HG02763 (cell line): ENCODE results near the gene CATSPER3.

Experiments
- ATAC-seq: cut with Tn5 transposase; IDR thresholded peaks from one replicate; pipeline ENCODE4 v1.9.1; 2021; ENCODE audit warnings: mild to moderate bottlenecking, moderate library complexity; ENCODE audit not compliant: unreplicated experiment

Gene CATSPER3

DNA sequence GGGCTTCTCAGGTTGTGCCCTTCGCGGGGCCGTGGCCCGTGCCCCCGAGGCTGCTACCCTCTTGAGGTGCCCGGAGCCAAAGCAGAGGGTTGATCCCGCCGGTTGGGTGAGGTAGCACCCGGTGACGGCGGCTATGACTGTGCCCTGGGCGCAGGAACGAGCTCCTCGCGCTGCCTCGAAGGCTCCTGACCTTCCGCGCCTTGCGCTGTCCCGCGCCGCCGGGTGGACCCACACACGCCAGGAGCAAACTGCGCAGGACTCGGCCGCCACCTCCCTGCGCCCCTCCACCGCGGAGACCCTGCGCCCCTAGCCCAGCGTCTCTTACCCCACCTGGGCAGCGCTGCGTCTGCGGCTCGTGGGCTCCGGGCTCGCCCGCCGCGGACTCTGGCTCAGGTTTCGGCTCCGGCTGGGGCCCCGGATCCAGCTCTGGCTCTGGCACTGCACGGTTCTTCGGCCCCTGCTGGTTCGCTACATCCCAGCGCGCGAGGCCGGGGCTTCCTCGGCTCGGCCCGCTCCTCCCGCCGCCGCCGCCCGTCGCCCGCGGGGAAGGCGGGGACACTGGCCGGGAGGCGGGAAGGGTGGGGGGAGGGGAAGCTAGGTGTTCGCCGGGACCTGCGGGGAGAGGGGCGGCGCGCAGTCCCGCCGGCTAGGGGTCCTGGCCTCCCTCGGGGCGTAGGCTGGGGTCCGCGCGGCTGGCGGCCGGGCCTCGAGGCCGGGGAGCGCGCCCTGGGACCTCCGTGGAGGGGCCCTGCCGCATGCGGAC, 71.7 kb downstream of the CATSPER3 start:
- no peak for ATAC-seq

DNA sequence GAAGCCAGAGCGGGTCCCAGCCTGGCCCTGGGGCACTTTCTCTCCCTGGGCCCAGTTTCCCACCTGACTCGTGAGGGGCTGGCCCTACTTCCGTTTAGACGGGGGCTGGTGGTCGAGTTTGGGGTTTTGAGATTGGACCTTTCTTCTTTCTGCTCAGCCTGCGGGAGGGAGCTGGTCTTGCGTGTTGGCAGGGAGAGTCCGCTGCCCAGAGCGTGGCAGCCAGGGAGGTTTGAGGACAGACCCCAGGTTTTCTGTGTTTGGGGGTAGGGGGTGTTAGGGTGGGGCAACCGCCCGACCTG, 72.3 kb downstream of the CATSPER3 start:
- ATAC-seq: no peak

GRCh38 chr5:135040333-135041144, 72.8 kb downstream of the CATSPER3 start:
- ATAC-seq: no peak

DNA sequence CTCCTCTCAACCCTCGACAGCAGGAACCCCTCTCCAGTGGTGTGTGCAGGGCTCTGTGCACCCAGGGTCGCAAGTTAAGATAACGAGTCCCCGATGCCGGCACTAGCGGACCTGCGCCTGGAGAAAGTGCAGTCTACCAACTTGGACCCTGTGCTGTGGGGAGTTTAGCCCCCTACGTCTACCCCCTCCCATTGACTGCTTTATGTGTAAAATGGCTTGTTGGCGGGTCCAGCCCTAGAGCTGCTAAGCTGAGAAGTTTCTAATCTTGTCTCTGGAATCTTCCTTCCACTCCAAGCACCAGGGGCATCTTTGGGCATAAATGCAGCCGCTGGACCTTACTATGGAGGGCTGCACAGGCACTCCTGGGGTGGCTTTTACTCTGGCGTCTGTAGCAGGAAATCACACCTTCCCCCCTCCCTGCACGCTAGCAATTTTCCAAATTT, 73.5 kb downstream of the CATSPER3 start:
- ATAC-seq: no peak

- ATAC-seq: no peak
Measured at GRCh38 chr5:135041726-135042125, 74.0 kb downstream of the CATSPER3 start.

DNA sequence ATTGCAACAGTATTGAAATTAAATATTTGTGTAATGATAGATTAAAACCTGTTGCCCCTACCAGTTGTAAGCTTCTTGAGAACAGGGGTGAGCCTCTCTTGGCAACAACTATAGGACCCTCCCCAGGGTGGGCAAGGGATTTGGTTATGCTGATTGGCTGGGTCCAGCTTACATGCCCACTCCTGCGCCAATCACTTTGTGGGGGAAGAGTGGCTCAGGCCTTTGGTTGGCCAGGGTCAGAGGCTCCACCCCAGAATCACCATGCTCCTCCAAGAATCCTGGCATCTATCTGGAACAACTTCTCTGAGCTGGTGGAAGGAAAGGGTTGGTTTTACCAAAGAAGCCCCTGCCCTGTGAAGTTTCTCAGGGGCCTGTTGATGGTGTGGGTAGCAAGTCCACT, 74.9 kb downstream of the CATSPER3 start:
- no peak for ATAC-seq

GRCh38 chr5:135045488-135045887, 77.8 kb downstream of the CATSPER3 start:
- no peak for ATAC-seq

- no peak for ATAC-seq
Measured at GRCh38 chr5:135046661-135047346, 79.1 kb downstream of the CATSPER3 start.

DNA sequence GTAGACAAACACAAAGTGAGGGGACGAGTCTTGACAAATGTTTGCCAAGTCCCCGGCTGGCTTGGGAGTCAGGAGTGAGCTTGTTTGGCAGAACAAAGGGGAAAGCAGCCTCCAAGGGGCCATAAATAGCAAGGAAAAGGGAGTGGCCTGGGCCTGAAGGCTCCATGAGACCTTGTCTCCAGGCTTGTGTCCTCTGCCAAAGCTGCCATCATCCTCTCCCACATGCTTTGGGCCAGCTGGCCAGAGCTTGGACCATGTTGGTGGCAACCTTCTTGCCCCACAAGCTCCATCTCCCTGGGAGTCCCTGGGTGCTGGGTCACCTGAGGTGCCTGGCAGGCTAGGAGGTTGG, 79.6 kb downstream of the CATSPER3 start:
- no peak for ATAC-seq

DNA sequence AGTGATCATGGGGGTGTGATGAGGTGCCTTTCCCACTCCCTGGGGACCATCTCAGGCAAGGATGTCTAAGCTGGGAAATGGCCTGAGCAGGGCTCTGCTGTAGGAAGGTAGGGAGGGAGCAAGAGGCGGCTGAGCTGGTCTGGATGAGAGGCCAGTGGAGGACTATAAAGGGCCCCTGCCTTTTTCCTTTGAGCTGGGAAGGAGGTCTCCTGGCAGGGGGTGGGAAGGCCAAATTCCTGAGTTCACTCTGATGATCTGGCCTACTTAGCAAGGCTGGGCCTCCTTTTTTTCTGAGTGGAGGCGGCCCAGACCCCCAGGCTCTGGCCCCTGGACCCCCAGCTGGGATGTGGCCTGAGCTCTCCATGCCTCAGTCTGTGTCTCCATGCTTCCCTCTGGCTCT, 80.6 kb downstream of the CATSPER3 start:
- no peak for ATAC-seq

DNA sequence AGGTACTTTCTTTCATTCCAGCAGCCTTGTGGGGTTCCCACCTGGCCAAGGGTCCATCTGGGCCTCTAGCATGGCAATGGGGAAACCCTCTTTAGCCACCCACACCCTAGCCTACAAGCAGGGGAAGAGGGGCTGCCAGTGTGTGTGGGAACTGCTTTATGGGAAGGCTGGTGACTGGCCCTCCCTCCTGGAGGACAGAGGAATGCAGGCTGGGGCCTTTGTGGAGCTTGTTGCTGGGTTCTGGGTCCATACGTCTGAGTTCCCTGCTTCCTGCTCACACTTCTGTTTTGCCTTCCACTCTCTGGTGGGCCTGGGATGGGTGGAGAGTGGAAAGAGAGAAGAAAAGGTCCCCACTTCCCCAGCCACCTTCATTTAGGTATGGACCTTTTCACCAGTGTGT, 81.2 kb downstream of the CATSPER3 start:
- ATAC-seq: no peak

DNA sequence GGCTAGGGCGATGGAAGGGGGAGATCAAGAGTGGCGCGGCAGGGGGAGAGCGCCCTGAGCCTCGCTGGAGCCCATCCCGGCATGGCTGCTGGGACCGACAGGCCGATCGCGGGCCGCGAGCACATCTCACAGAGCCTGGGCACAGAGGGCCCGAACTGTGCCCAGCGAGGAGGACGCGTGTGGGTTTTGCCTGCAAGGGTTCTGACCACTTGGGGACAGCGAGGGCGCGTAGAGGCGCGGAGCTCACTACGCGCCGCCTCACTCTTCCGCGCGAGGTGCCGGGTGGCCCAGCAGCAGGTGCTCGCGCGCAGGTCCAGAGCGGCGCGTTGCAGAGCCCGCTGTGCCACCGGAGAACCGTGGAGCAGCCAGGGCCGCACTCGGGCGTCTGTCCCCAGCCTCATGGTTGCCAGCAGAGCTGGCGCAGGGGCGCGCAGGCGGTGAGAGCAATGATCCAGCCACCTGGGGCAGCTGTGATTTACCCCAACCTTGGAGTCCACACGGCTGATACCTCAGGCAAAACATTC, 82.6 kb downstream of the CATSPER3 start:
- no peak for ATAC-seq

DNA sequence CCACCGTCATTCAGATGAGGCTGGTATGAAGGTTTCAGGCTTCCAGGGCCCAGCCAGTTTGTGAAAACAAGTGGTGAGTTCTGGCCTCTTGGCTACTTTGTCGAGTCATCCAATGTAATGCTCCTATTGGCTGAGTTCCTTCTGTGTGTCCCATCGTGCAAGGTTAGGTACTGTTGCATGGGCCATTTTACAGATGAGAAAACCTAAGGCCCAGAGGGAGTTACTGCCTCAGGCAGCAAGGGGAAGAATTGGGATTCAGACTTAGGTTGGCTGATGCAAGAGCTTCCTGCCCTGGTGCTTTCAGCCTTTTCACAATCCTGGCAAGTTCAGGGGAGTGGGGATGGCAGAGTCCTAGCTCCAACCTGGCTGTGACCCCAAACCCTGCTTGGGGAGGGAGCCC, 83.7 kb downstream of the CATSPER3 start:
- ATAC-seq: no peak

DNA sequence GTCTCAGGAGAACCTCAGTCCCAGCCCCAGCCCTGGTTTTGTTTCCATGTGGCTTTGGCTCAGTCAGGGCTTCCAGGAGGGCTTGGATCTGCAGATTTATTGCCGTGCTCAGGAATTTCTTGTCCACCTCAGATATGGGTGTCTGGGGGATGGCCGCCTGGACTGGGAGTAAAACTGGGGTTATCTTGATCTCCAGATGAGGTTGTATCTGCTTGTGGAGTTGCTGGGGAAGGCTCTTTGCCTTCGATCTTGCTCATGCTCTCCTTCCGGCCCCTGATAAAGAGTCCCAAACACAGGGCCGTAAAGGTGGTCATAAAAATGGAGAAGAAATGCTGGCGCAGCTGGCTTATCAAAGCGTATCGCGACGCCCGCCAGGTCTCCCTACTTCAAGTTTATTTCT, 84.2 kb downstream of the CATSPER3 start:
- no peak for ATAC-seq

GRCh38 chr5:135052511-135053145, 84.9 kb downstream of the CATSPER3 start:
- no peak for ATAC-seq

GRCh38 chr5:135053278-135053677, 85.6 kb downstream of the CATSPER3 start:
- peak; percentile 93 for ATAC-seq

GRCh38 chr5:135053989-135054388, 86.3 kb downstream of the CATSPER3 start:
- no peak for ATAC-seq

DNA sequence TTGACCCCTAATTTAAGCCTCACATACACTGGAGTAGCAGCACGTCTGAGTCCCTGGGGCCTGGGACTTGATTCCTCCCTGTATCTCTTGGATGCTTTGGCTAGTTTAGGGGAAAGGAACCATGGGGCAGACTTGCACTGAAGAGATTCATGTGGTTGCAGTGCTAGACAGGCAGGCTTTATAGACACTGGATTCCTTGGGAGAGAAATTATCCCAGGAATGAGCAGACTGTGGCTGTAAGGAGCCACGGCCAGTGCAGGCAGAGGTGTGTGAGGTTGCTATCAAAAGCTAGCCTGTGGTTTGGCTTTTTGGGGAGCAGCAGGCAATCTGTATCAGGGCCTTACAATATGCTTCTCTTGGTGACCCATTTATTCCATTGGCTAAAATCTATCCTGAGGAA, 86.8 kb downstream of the CATSPER3 start:
- no peak for ATAC-seq

- ATAC-seq: no peak
Measured at GRCh38 chr5:135055396-135055795, 87.7 kb downstream of the CATSPER3 start.

DNA sequence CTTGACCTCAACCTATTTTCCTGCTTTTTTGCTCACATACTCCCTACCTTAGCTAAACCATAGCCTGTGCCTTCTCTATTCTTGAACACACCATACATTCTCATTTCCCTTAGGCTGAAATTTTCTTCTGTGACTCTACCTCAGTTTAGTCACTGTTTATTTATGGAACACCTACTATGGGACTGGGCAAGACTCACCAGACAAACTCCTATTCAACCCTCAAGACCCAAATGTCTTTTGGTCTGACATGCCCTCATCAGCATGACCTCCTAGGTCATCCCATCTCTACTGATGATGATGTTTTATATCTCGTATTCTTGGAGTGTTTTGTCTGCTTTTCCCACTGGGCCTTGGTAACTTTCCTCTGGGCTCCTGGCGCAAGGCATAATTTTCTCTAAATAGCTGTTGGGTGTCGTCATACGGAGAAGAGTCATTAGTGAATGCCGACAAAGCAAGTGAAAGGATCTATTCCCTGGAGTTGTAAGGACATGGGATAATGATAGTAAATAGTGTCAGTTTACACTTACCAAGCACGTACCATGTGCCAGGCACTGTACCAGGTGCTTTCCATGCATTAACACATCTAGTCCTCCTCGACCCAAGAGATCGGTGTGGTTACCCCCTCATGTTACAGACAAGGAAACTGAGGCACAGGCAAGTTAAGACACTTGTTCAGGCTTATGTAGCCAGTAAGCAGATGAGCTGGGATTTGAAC, 88.8 kb downstream of the CATSPER3 start:
- ATAC-seq: no peak

DNA sequence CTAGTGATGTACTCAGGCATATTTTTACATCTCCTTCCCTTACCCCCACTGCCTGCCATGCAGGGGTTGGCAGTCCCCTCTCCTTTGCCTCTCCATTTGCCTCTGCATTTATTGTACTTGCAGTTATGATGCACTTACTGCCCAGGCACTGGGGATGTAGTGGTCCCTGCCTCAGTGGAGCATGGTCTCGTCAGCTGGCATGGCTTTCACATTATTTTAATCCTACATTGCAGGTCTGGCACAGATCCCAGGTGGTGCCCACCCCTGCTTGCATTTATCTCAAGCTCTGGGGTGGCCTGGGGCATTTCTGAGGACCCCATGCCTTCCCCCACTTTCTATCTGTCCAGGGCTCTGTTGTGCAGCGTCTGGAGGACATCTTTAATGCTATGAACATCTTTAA, 89.5 kb downstream of the CATSPER3 start:
- no peak for ATAC-seq
